ENCODE measurements around the gene RHOH.
A peak's percentile ranks its signal among the peaks of the same experiment; 100 is the strongest.
"Not testable (repeated sequence)": the region's sequence is repeated elsewhere in the genome, so short reads cannot be mapped to it uniquely, and the experiment has no call there.

Gene RHOH, protein sequence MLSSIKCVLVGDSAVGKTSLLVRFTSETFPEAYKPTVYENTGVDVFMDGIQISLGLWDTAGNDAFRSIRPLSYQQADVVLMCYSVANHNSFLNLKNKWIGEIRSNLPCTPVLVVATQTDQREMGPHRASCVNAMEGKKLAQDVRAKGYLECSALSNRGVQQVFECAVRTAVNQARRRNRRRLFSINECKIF

DNA sequence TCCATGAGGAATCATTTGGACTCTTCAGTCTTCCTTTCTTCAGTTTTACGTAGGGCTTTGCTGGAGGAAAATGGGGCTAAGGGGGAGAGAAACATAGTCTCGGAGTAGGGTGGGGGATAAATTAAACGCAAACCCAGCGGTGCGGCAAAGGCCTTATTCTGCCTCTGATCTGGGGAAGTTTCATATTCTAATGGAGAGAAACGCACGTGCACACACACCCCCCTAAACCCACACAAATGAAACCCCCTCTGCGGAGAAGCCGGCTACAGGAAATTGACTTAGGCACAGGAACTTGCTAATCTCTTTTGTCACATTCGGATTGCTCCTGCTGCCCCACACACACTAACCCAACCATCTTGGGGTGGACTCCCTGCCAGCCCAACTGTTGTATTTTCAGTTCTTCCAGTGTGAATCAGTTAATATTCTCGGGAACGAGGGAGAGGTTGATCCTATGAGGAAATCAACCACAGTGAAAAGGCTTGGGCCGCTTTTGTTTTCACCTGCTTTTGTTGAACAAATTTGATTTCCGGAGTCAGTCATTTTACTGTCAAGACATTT lies at the start of gene RHOH:
Gene RHOH (plus strand): TSS at position 308 of the 558 bp plus-strand sequence. CDS start 46,356 bp downstream, outside the sequence.
- DNase-seq (ENCODE audit: low spot score): no peak

DNA sequence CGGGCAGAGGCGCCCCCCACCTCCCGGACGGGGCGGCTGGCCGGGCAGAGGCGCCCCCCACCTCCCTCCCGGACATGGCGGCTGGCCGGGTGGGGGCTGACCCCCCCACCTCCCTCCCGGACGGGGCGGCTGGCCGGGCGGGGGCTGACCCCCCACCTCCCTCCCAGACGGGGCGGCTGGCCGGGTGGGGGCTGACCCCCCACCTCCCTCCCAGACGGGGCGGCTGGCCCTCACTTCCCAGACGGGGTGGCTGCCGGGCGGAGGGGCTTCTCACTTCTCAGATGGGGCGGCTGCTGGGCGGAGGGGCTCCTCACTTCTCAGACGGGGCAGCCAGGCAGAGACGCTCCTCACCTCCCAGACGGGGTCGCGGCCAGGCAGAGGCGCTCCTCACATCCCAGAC lies 49.3 kb upstream of the RHOH start:
- not testable (repeated sequence) for DNase-seq (ENCODE audit: low spot score)

DNA sequence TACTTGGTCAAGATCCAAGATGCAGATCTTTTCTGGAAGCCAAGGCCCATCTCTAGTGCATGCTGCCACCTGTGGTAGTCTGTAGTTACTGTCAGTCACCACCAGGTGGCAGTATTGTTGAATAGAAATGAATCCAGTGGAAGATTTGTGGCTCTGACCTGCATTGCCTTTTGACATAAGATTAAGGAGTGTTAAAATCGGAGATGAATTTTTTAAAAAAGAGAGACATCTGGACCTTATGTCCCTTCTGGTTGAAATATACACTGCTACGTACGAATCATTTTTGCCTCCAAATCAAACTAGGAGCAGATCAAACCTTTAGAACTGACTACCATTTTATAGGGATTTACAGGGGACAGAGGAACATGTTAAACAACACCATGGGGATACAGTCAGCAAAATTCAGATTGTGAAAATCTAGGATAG lies 46.9 kb upstream of the RHOH start:
- DNase-seq (ENCODE audit: low spot score): peak; percentile 72

DNA sequence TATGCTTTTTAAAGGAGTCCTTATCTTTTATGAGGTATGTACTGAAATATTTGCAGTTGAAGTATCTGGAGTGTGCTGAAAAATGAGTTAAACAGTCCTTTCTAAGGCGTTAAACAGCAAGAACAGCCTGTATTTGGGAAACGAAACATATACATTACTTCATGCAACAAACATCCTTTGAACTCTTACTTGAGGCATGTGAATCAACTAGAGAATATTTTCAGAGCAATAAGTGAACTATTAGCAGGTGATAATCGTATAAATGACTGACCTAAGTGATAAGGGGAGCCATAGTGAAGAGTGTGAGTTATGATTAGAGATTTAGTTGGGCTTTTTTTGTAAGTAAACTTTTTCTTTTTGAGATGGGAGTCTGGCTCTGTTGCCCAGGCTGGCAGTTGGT lies 45.9 kb upstream of the RHOH start:
- DNase-seq (ENCODE audit: low spot score): no peak

DNA sequence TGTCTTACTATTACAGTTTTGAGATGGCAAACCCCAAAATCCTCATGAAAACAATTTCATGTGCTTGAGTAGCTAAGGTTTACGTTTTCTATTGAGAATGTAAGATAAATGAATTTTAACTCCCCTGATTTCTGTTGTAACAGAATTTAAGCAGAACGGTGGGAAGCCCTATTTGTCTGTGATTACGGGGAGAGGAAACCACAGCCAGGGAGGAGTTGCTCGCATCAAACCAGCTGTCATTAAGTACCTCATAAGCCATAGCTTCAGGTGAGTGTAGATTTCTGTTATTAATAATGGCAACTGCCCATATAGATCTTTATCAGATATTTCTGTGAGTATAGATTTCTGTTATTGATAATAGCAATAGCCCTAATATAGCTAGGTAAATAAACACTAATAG lies 44.2 kb upstream of the RHOH start:
- DNase-seq (ENCODE audit: low spot score): no peak

DNA sequence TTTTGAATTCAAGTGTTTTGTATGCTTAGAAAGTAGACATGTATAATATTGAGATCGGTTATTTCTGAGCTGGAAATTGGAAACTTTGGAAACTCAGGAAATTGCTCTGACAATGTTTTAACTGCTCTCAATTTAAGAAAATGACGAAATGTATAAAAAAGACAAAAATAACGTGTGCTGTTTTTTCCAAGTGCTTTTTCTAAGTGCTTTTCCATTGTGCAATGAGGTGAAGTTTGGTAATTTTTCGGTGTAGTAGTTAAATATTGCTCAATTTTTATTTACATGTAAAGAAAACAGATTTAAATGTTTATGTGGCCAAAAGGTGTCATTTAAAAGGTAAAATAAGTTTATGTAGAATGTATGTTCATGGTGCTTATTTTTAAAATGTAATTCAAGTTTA lies 39.4 kb upstream of the RHOH start:
- DNase-seq (ENCODE audit: low spot score): no peak

DNA sequence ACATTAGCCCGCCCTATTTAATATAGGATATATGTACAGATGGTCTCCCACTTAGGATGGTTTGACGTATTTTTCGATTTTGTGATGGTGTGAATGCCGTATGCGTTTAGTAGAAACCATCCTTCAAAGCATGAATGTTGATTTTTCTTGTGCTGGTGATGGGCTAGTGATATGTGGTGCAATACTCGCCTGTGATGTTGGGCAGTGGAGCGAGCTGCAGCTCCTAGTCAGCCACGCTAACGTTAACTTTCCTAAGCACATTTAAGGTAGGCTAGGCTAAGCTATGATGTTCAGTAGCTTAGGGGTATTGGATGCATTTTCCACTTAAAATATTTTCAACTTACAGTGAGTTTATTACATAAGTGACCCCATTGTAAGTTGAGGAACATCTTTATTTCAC lies 36.6 kb upstream of the RHOH start:
- DNase-seq (ENCODE audit: low spot score): no peak

DNA sequence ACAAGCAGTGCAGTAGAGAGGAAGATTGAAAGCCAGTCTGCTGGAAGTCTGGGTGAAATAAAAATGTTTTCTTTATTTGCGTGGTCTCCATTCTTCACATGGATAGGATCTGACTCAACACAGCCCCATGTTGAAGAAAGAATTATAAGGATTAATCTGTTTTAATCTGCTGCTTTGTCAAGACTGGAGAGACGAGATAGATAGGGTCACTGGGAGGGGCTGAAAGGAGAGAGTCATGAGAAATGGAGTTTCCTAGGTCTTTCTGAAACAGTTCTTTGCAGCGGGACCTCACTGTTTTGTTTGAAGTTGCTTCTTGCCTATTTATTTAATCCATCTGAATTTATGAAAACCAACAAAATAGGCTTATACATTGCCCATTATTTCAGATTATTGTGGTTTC lies 32.4 kb upstream of the RHOH start:
- DNase-seq (ENCODE audit: low spot score): no peak

DNA sequence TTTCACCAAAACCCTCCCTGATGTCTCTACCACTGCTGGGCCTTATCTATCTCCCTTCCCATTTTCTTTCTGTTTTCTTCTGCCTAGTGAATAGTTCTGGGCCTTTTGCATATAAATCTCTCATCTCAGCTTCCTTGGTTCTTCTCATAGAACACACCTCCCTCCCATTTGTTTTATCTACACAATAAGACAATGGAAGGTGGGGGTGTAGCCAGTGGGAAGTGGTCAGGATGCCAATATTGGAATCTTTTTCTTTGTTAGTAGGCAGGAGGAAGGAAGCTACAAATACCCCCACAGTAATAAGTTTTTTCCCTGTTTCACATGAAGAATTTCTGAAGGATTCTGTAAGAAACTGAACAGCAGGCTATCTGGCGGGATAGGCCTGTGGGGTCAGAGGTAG lies 30.9 kb upstream of the RHOH start:
- DNase-seq (ENCODE audit: low spot score): no peak

DNA sequence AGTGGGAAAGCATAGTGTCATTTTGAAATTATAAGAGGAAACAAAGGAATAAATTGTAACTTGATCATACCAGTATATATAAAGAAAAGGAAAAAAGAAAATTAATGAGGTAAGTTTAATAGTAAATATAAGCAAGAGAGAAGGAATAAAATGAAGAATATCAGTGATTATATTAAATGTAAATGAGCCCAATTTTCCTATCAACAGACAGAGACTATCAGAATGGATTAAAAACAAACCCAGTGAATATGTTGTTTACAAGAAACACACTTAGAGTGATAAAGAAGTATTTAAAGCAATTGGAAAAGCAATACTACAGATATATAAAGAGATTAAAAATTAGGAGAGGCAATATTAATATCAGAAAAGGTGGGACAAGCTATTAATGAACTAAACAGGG lies 28.8 kb upstream of the RHOH start:
- no peak for DNase-seq (ENCODE audit: low spot score)

DNA sequence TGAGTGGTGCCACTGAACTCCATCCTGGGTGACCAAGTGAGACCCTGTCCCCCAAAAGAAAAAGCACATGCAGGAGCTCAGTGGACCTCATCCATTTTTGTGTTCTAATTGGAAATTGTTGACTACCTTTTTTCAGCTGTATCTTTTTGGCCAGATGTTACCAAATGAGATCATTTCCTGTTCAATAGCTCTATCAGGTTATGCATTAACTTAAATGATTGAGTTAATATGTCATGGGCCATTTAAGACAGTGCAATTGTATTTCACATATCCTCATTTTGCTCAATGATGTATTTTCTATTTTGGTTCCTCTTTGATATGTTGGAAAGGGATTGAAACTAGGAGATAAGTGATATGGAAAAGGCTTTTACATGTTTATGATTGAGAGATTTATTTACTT lies 26.2 kb upstream of the RHOH start:
- no peak for DNase-seq (ENCODE audit: low spot score)

DNA sequence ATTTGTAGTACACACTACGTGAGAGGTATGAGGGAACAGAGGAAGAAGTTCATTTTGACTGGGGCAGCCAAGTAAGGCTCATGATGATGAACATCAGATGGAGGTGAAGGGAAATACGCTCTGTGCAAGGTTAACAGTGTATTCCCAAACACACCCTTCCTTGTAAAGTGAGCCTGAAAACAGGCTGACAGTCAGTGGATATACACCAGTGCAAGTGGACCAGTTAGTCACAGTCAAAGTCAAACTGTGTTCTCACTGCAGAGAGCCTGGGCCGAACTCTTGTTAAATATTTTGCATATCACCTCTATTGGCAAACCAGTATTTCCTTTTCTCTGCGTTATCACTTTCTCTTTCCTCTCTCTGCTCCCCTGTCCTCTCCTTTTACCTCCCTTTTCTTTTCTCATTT lies 23.4 kb upstream of the RHOH start:
- no peak for DNase-seq (ENCODE audit: low spot score)

DNA sequence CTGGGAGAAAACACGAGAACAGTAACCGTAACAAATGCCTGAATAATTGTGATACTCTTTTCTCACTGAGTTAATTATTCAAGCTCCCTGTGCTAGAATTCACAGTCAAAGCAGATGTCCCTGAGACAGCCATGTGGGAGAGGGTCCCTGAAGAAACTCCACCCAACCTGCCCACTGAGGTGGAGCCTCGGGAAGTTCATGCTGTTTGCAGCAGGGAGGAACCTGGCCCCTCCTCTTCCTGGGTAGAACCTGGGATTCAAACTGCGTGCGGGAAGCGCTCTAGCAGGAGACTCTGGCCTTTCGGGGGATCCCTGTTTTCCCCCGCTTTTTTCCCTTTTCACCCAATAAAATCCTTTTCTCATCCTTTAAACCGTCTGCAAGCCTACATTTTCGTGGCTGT lies 20.2 kb upstream of the RHOH start:
- no peak for DNase-seq (ENCODE audit: low spot score)

DNA sequence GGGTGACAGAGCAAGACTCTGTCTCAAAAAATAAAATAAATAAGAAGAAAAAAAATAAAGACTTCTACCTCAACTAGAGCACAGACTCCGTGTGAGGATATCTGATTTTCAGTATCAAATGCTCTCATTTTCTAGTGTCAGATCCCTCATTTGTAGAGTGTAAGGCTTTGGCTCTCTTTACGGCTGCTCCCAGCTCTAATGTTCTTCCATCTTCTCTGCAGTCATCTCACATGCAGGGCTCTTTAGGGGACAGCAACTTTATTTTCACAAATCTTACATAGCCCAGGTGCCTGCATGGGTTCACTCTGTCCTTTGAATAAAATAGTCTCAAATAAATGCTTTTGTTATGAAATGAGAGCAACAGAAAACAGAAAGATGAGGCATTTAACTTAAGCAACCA lies 19.2 kb upstream of the RHOH start:
- DNase-seq (ENCODE audit: low spot score): no peak

DNA sequence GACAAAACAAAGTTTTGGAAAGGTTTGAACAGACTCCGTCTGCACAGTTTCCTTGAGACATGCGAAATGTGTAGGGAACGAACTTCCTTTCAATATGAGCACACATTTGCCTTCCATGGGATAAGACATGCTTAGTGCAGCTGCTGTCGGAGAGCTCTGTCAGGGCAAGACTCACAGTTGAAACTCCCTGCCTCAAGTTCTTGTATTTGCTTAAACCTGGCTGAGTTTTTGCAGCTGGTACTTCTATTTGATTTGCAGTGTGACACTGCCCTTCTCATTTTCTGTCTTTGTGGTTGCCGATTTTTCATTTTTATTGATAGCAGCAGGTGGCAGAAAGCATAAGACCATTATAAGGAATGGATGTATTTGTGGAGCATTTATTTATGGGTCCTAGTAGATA lies 18.2 kb upstream of the RHOH start:
- DNase-seq (ENCODE audit: low spot score): no peak

DNA sequence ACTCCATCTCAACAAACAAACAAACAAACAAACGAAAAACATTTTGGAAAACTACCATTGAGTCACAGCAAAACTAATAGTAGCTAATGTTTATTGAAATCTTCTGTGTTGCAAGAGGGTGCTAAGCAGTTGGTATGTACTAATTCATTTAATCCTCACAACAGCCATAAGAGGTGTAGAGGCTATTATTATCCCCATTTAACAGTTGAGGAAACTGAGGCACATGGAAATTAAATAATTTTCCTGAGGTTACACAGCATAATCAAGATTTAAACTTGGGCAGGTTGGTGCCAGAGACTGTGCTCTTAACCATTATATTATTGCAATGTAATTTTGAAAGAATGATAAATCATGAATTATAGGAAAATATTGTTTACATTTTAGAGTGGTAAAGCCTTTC lies 17.5 kb upstream of the RHOH start:
- DNase-seq (ENCODE audit: low spot score): no peak

DNA sequence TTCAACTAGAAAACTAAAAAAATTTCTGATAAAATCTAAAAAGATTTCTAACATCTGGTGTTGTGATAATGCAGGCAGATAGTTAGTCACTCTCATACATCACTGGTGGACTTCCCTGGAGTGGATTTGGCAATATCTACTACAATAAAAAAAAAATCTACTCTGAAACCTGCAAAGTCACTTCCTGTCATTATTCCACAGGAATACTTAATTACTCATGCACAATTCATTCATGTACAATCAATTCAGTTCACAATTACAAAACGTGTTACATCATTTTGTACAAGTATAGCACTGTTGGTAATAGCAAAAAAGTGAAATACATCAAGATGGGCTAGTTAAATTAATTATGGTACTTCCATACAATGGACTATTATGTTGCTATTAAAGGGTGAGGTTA lies 16.5 kb upstream of the RHOH start:
- DNase-seq (ENCODE audit: low spot score): peak; percentile 85

DNA sequence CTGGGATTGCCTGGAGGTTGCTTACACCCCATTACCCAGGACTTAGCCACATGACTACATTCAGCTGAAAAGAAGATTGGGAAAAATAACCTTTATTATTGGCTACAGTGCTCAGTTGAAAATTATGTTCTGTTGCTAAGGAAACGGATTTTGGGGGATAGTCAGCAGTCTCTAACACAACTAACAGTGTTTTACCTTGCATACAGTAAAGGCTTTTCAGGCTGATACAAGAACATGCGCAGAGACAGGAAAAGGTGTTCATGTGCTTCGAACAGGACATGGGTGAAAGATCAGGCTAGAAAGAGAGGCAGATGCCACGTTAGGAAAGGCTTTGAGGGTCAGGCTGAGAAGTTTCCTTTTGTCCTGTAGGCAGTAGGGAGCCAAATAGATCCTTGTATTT lies 14.8 kb upstream of the RHOH start:
- DNase-seq (ENCODE audit: low spot score): no peak

DNA sequence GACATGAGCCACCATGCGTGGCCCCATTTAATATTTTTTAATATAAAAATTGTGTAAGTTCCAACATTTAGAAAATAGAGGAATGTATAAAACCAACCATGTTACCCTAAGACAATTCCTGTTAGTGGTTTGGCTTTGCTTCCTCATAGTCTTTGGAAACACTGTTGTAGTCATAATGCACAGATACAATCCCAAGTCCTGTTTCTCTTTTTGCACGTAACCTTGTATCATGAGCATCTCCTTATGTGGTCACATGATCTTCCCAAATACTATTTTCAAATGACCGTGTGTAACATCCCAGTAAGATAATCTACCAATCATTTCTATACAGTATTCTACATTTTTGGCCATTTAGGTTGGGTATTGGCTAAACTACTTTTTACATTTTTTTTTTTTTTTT lies 13.9 kb upstream of the RHOH start:
- DNase-seq (ENCODE audit: low spot score): no peak

DNA sequence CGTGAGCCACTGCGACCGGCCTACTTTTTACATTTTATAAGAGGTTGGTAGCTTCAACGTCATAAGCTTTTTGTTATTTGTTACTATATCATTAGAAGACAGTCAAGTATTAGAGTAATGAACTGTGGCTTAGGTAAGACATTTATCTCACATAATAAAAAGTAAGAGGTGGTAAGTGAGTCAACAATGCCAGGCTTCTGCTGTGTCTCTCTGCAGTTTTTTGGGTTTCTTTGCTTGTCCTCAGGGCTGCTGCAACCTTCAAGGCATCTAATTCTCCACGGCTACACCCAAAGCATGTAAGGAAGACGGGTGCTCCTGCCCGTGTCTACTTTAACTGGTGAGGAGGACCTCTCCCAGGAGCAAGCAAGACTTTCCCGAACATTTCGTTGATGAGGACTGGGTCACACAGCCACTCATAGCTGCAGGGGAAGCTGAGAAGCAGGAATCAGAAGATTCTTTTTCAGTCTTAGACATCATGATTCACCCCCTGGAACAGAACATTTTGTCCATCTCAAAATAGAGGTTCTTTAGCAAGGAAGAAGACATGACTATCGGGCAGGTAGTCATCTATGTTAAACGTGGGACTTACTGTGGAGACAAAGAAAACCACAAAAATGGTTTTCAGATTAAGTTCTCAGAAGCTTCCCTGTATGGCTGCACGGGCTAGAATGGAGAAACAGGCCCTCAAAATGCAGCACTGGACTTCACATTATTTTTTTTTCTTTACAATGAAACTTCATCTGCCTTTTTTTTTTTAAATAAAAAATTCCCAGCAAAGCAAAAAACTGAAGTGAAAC lies 13.0 kb upstream of the RHOH start:
- no peak for DNase-seq (ENCODE audit: low spot score)

DNA sequence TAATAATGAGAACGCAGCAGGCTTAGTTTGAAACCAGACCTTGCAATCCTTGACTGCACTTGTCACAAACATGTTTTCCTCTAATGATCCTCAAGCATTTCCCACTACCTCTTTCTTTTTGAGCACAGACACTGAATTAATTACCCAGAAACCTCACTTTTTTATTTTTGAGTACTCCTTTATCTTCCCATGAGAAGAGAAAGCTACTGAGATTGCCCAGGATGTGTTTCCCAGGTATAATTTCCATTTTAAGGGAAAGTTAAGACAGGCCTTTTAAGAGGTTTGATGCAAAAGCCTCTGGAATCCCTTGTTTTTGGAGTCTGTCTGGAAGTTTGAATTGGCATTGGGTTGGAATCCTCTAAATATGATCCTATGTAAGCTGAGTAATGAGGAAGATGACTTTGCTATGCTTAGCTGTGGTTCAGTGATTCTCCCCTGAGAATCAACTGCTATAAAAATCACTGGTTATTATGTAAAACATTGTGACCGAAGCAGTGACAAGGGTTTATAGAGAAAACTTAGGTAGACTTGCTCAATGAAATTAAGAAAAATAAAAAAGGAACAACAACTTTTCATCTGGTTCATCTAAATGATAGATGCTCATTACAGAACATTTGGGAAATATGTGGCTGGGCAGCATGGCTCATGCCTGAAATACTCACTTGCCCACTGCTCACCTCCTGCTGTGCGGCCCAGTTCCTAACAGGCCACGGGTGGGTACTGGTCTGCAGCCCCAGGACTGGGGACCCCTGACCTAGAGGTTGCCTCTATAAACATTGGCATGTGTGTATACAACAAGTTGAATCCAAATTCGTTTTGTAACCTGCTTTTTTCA lies 10.8 kb upstream of the RHOH start:
- no peak for DNase-seq (ENCODE audit: low spot score)

DNA sequence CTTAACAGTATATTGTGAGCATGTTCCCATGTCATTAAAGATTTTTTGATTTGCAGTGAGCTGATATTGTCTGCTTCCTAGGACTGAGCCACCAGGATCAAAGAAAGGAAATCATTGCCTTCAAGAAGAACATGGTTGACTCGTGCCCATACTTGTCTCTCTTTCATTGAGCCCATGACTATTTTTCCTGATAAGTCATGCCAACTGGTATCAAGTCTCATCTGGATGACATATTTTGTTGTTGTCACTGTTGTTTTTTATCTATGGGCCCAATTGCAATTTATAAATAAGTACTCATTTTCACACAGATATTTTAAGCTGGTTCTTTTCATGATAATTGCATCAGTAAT lies 10.2 kb upstream of the RHOH start:
- no peak for DNase-seq (ENCODE audit: low spot score)

DNA sequence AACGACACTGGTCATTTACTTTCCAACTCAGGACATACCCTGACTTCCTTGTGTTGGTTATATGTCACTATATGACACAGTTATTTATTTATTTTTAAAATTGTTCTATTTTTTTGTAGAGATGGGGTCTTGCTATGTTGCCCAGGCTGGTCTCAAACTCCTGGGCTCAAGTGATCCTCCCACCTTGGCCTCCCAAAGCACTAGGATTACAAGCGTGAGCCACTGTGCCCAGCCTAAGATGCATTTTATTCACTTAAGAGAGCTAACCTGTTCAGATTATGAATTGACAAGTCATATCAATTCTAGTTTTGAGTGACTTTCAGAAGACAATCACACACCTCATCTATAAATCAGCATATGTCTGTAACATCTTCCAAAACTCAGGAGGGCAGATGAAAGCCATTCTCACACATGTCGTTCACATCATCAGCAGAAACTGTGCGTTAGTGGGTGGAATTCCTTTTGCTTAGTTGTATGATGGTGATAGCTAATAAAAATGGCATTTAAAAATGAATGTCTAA lies 9.4 kb upstream of the RHOH start:
- no peak for DNase-seq (ENCODE audit: low spot score)
